Kidney capillary endothelial cell (primary cell): ENCODE measurements around the gene NCAM2.
A peak's percentile ranks its signal among the peaks of the same experiment; 100 is the strongest.
"Not testable (repeated sequence)": the region's sequence is repeated elsewhere in the genome, so short reads cannot be mapped to it uniquely, and the experiment has no call there.

ENCODE experiments used
- DNase-seq: peaks from one replicate; pipeline ENCODE4 v3.0.0-alpha.2; 2018; ENCODE audit warnings: low spot score

NCAM2 gene

GRCh38 chr21:21103692-21104091 lies 105.5 kb downstream of the NCAM2 start:
- DNase-seq = no peak

- DNase-seq = no peak
Measured at GRCh38 chr21:21109736-21110135, 111.5 kb downstream of the NCAM2 start.

GRCh38 chr21:21111309-21111920 lies 113.2 kb downstream of the NCAM2 start:
- no peak for DNase-seq

- no peak for DNase-seq
Measured at GRCh38 chr21:21114461-21114860, 116.3 kb downstream of the NCAM2 start.

- no peak for DNase-seq
Measured at GRCh38 chr21:21119091-21119490, 120.9 kb downstream of the NCAM2 start.

- DNase-seq = no peak
Measured at GRCh38 chr21:21122680-21123079, 124.5 kb downstream of the NCAM2 start.

- no peak for DNase-seq
Measured at GRCh38 chr21:21132390-21132789, 134.2 kb downstream of the NCAM2 start.

- no peak for DNase-seq
Measured at GRCh38 chr21:21137986-21138385, 139.8 kb downstream of the NCAM2 start.

GRCh38 chr21:21146587-21147373 lies 148.6 kb downstream of the NCAM2 start:
- DNase-seq = no peak

GRCh38 chr21:21147374-21147745 lies 149.2 kb downstream of the NCAM2 start:
- DNase-seq = no peak

GRCh38 chr21:21148009-21148408 lies 149.8 kb downstream of the NCAM2 start:
- DNase-seq = no peak

GRCh38 chr21:21148514-21148913 lies 150.3 kb downstream of the NCAM2 start:
- no peak for DNase-seq

- DNase-seq = not testable (repeated sequence)
Measured at GRCh38 chr21:21149445-21149844, 151.2 kb downstream of the NCAM2 start.

- DNase-seq = no peak
Measured at GRCh38 chr21:21151231-21151630, 153.0 kb downstream of the NCAM2 start.

- DNase-seq = no peak
Measured at GRCh38 chr21:21156397-21156796, 158.2 kb downstream of the NCAM2 start.

GRCh38 chr21:21156957-21157356 lies 158.7 kb downstream of the NCAM2 start:
- no peak for DNase-seq

GRCh38 chr21:21158376-21158918 lies 160.2 kb downstream of the NCAM2 start:
- DNase-seq = no peak

- no peak for DNase-seq
Measured at GRCh38 chr21:21159253-21159899, 161.2 kb downstream of the NCAM2 start.

- no peak for DNase-seq
Measured at GRCh38 chr21:21162786-21163185, 164.6 kb downstream of the NCAM2 start.

- peak; percentile 44 for DNase-seq
Measured at GRCh38 chr21:21163904-21164303, 165.7 kb downstream of the NCAM2 start.

- DNase-seq = no peak
Measured at GRCh38 chr21:21165063-21165645, 166.9 kb downstream of the NCAM2 start.

GRCh38 chr21:21174676-21175075 lies 176.5 kb downstream of the NCAM2 start:
- DNase-seq = no peak
